GM12878 (cell line): ENCODE measurements around the gene KIAA0825. TPM values are rescaled to one million over a fixed set of nuclear protein-coding genes. Genes with fewer than 3 reads are reported as not detected.

ENCODE experiments used
- BCL3 ChIP-seq: IDR thresholded peaks from 2 replicates; pipeline ENCODE4 v1.6.1; 2011; ENCODE audit warnings: borderline replicate concordance, low read depth, mild to moderate bottlenecking, moderate library complexity, low read length; ENCODE audit not compliant: insufficient read depth, poor library complexity, severe bottlenecking
- BRCA1 ChIP-seq: IDR thresholded peaks from 2 replicates; pipeline ENCODE4 v1.6.1; 2011; ENCODE audit warnings: low read depth, low read length, improper control_type of control experiment
- DPF2 ChIP-seq: fragments of 450-650 bp; IDR thresholded peaks from 2 replicates; pipeline ENCODE4 v1.6.1; 2017; ENCODE audit warnings: mild to moderate bottlenecking
- E2F4 ChIP-seq: IDR thresholded peaks from 2 replicates; pipeline ENCODE4 v1.6.1; 2012; ENCODE audit warnings: low read depth, low read length, improper control_type of control experiment
- EP300 ChIP-seq, 2 experiments: fragments of 150-350 bp in 1 of 2; IDR thresholded peaks; 2 replicates each; pipeline ENCODE4 v1.6.1; 2011 to 2012; ENCODE audit warnings: low read depth in 2 of 2, low read length in 2 of 2, borderline replicate concordance in 1 of 2, improper control_type of control experiment in 1 of 2, inconsistent platforms in 1 of 2; ENCODE audit not compliant: control insufficient read depth in 1 of 2
- ESRRA ChIP-seq: IDR thresholded peaks from 2 replicates; pipeline ENCODE4 v1.6.1; 2012; ENCODE audit warnings: mild to moderate bottlenecking, low read length, improper control_type of control experiment
- ETV6 ChIP-seq, 2 experiments: fragments of 450-650 bp in 1 of 2; IDR thresholded peaks in 1 of 2; conservative IDR thresholded peaks in 1 of 2; 2 replicates each; pipeline ENCODE4 v1.6.1; 2014; ENCODE audit warnings: antibody characterized with exemption in 1 of 2, borderline replicate concordance in 1 of 2, low read depth in 1 of 2, mild to moderate bottlenecking in 1 of 2, moderate library complexity in 1 of 2
- FOXK2 ChIP-seq: fragments of 450-650 bp; IDR thresholded peaks from 2 replicates; pipeline ENCODE4 v1.6.1; 2017; ENCODE audit warnings: mild to moderate bottlenecking, moderate library complexity
- HDGF ChIP-seq: fragments of 450-650 bp; IDR thresholded peaks from 2 replicates; pipeline ENCODE4 v1.6.1; 2016; ENCODE audit warnings: antibody characterized with exemption
- KLF5 ChIP-seq: fragments of 450-650 bp; IDR thresholded peaks from 2 replicates; pipeline ENCODE4 v1.6.1; 2014; ENCODE audit warnings: mild to moderate bottlenecking; ENCODE audit not compliant: partially characterized antibody
- MLLT1 ChIP-seq: fragments of 450-650 bp; IDR thresholded peaks from 2 replicates; pipeline ENCODE4 v1.6.1; 2016; ENCODE audit warnings: mild to moderate bottlenecking
- NFXL1 ChIP-seq: fragments of 450-650 bp; IDR thresholded peaks from 2 replicates; pipeline ENCODE4 v1.6.1; 2017; ENCODE audit warnings: antibody characterized with exemption, mild to moderate bottlenecking, borderline replicate concordance
- PBX3 ChIP-seq: IDR thresholded peaks from 2 replicates; pipeline ENCODE4 v1.6.1; 2011; ENCODE audit warnings: mild to moderate bottlenecking, low read depth, low read length, moderate library complexity; ENCODE audit not compliant: insufficient replicate concordance
- POLR2AphosphoS2 ChIP-seq: IDR thresholded peaks from 2 replicates; pipeline ENCODE4 v1.6.1; 2011; ENCODE audit warnings: low read depth, mild to moderate bottlenecking, low read length, improper control_type of control experiment, moderate library complexity
- POLR2AphosphoS5 ChIP-seq: IDR thresholded peaks from 2 replicates; pipeline ENCODE4 v1.6.1; 2011; ENCODE audit warnings: mild to moderate bottlenecking, low read length, inconsistent platforms
- POU2F2 ChIP-seq: IDR thresholded peaks from 3 replicates; pipeline ENCODE4 v1.6.1; 2011; ENCODE audit warnings: low read depth, mild to moderate bottlenecking, low read length, borderline replicate concordance
- RAD51 ChIP-seq: fragments of 450-650 bp; IDR thresholded peaks from 2 replicates; pipeline ENCODE4 v1.6.1; 2016; ENCODE audit warnings: moderate library complexity, mild to moderate bottlenecking, inconsistent platforms
- RELB ChIP-seq: fragments of 450-650 bp; IDR thresholded peaks from 2 replicates; pipeline ENCODE4 v1.6.1; 2017; ENCODE audit warnings: low read depth, mild to moderate bottlenecking, moderate library complexity
- SMARCA5 ChIP-seq: fragments of 450-650 bp; IDR thresholded peaks from 2 replicates; pipeline ENCODE4 v1.6.1; 2017; ENCODE audit warnings: mild to moderate bottlenecking
- STAT3 ChIP-seq: IDR thresholded peaks from 2 replicates; pipeline ENCODE4 v1.6.1; 2011; ENCODE audit warnings: low read depth, low read length, improper control_type of control experiment
- SUZ12 ChIP-seq: fragments of 200-600 bp; sonication (generic); IDR thresholded peaks from one replicate; pipeline ENCODE4 v1.6.1; 2018; ENCODE audit warnings: antibody characterized with exemption, mild to moderate bottlenecking; ENCODE audit not compliant: unreplicated experiment
- WRNIP1 ChIP-seq: IDR thresholded peaks from 2 replicates; pipeline ENCODE4 v1.6.1; 2011; ENCODE audit warnings: low read depth, low read length, improper control_type of control experiment, borderline replicate concordance
- YBX1 ChIP-seq: fragments of 450-650 bp; IDR thresholded peaks from 2 replicates; pipeline ENCODE4 v1.6.1; 2016; ENCODE audit warnings: antibody characterized with exemption
- ZNF274 ChIP-seq: IDR thresholded peaks from one replicate; pipeline ENCODE4 v1.8.0; 2011; ENCODE audit not compliant: insufficient read length, insufficient read depth
- polyA plus RNA-seq, 11 experiments: library from polyadenylated mRNA; depleted of rRNA in 4 of 11; unstranded in 6 of 11; stranded (reverse) in 5 of 11; fragments of >200 nt; fragmentation: Nextera tagmentation in 4 of 11; fragmentation: Illumina TruSeq in 1 of 11; extraction: Ambion mirVana in 4 of 11; extraction: Trizol in 1 of 11; gene quantifications; 1 replicate in 1 of 11; 2 replicates in 10 of 11; pipeline versions ENCODE4 v1.2.1 to v1.2.3, GENCODE V29; 2011 to 2016; ENCODE audit warnings: inconsistent platforms in 2 of 11, missing spikeins in 2 of 11, low read depth in 1 of 11
- total RNA-seq, 4 experiments: library from RNA; depleted of rRNA in 3 of 4; stranded (reverse); fragments of >200 nt in 3 of 4; fragmentation: Illumina TruSeq in 1 of 4; extraction: Trizol in 1 of 4; gene quantifications; 2 replicates each; pipeline versions ENCODE4 v1.2.1 to v1.2.3, GENCODE V29; 2013 to 2021

The KIAA0825 gene
- total and polyA plus RNA-seq, 10 of the 15 experiments (the other 5 are each of a cell fraction or from before 2014, with no cell fraction given): 0.55 to 1.9 (median 1.5) TPM

- TF ChIP-seq RAD51: no peak
- no peak; the same call in 1 of the 2 replicates for TF ChIP-seq FOXK2
- TF ChIP-seq YBX1: no peak
- no peak for TF ChIP-seq ESRRA
- no peak for TF ChIP-seq ETV6 (conservative IDR thresholded peaks at IDR 0.05 in 1 of 2, IDR thresholded peaks at IDR 0.05 in 1 of 2; ENCODE audit: borderline replicate concordance in 1 of 2, low read depth in 1 of 2)
- no peak for TF ChIP-seq BRCA1
- peak; percentile 62 for TF ChIP-seq RELB
- TF ChIP-seq EP300 (IDR thresholded peaks at IDR 0.05; ENCODE audit: borderline replicate concordance in 1 of 2, control insufficient read depth in 1 of 2, low read depth in 2 of 2, low read length in 2 of 2): no peak
- TF ChIP-seq DPF2: peak; percentile 56; the same call in 1 of the 2 replicates
- no peak for TF ChIP-seq STAT3
- peak; percentile 69 for TF ChIP-seq POLR2AphosphoS5
- TF ChIP-seq ZNF274: no peak
- TF ChIP-seq WRNIP1: no peak
- TF ChIP-seq MLLT1: peak; percentile 99
- no peak for TF ChIP-seq PBX3
- TF ChIP-seq HDGF: peak; percentile 78
- no peak for TF ChIP-seq E2F4
- no peak; the same call in 1 of the 2 replicates for TF ChIP-seq SMARCA5
- peak; percentile 37 for TF ChIP-seq KLF5
- TF ChIP-seq POLR2AphosphoS2: peak; percentile 64; the same call in 1 of the 2 replicates
- no peak for TF ChIP-seq SUZ12
- no peak for TF ChIP-seq POU2F2
- TF ChIP-seq NFXL1: no peak
- TF ChIP-seq BCL3: no peak
Measured at GRCh38 chr5:94111209-94112004, 507.0 kb downstream of the KIAA0825 start (continued).
